HG02798 (cell line): ENCODE data around the gene NPR3.

Experiments
- ATAC-seq: cut with Tn5 transposase; IDR thresholded peaks from one replicate; pipeline ENCODE4 v1.9.1; 2021; ENCODE audit warnings: mild to moderate bottlenecking; ENCODE audit not compliant: unreplicated experiment, poor library complexity

The NPR3 gene

DNA sequence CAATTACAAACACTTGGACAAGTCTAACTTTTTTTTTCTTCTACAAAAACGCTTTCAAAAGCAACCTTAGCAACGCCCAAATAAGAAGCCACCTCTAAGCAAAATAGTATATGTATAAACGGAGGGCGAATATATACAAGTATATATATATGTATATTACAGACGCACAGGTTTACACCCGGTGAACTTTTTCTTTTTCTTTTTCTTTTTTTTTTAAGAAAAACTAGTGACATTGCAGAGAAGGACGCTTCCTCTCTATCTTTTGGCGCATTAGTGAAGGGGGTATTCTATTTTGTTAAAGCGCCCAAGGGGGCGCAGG, 200 bp downstream of the NPR3 start:
- no peak for ATAC-seq

DNA sequence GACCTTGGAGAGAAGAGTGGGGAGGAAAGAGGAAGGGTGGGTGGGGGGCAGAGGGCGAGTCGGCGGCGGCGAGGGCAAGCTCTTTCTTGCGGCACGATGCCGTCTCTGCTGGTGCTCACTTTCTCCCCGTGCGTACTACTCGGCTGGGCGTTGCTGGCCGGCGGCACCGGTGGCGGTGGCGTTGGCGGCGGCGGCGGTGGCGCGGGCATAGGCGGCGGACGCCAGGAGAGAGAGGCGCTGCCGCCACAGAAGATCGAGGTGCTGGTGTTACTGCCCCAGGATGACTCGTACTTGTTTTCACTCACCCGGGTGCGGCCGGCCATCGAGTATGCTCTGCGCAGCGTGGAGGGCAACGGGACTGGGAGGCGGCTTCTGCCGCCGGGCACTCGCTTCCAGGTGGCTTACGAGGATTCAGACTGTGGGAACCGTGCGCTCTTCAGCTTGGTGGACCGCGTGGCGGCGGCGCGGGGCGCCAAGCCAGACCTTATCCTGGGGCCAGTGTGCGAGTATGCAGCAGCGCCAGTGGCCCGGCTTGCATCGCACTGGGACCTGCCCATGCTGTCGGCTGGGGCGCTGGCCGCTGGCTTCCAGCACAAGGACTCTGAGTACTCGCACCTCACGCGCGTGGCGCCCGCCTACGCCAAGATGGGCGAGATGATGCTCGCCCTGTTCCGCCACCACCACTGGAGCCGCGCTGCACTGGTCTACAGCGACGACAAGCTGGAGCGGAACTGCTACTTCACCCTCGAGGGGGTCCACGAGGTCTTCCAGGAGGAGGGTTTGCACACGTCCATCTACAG, 760 bp downstream of the NPR3 start:
- ATAC-seq: no peak

DNA sequence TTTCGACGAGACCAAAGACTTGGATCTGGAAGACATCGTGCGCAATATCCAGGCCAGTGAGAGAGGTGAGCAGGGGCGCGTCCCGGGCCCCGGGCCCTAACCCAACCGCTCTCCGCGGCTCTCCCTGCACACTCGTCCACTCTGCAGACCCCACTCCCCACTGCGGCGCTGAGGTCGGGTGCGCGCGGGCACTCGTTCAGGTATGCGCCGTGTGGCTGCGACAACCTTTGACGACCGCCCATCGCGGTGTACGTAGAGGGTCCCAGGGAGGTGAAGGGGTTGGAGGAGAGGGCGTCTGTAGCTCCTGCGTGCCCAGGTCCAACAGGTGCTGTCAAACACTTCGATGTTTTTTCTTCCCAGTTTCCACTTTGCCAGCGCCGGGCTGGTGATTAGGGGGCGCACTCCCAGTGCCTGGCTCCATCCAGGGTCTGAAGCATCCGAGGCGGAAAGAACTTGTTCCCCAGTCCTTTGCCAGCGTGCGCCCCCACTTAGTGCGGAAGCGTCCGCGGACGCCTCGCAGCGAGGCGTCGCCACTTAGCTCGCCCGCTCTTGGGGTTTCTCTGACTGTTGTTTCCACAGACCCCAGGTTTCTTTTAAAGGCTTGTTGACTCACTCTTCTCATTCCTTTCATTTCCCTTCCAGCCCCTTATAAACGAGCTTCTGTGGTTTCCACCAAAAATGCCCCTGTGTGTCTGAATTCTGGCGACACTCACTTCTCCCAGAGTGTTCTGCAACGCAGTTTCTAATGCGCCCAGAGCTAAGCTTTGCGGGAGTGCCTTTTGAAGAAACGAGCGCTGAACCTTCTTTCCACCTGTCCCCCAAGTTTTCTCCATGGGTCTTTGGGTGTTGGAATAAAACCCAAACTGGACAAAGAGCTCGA, 1.6 kb downstream of the NPR3 start:
- no peak for ATAC-seq

DNA sequence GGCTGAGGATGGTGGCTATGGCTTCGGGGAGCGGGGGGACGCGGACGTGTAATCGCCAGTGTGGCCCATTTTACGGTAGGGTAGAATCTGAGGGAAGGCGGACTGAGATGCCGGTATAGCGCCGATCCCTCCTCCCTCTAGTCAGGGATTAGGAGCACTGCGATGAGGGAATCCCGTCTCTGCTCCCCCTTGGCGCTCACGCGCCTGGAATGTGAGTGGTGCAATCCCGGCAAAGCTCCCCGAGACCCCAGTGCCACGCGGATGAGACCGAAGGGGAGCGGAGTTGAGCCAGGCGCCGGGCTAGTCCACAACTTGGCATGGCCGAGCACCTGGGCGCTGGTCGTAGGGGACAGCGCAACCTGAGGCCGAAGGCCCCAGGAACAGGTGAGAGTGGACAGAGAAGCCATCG, 2.2 kb downstream of the NPR3 start:
- ATAC-seq: no peak

DNA sequence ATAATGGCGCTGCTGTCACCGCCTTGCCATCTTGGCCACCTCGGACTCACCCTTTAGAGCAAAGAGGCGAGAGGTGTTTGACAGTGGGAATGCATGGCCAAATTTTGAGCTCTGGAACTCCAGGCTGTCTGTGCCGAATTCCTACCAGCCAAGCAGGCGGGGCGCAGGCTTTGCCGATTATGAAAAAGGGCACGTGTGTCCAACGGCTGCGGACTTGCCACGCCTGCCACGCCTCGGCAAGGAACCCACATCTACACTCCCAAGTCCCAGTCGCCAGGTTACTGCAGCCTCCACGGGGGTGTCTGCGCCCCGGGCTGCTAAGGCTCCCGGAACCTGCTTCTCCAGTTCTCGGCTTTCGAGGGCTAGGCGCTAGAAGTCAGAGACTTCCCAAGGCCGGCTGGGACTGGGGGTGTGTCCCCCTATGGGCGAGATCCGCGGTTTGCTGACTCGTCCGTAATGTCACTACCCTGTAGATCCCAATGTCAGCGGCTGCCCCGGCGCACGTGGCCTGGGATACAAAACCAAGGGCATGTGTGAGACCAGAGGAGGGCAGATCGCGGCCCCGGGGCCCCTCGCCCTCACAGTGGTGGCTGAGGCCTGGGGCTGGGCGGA, 2.8 kb downstream of the NPR3 start:
- ATAC-seq: no peak

DNA sequence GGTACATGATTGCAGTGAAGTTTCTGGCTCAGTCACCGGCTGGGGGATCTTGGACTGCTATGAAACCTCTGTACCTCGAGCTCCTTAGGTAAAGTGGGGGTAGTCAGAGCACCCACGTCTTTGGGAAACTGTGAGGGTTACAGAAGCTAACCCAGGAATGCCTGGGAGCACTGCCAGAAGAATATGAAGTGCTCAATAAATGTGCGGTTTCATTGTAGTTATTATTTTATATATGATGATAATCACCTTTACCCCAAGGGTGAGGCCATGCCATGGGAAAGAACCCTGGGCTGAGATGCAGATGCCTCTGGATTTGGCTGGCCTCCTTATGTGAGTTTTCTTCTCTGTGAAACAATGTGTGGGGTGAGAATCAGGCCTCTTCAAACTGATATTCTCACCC, 3.7 kb downstream of the NPR3 start:
- ATAC-seq: no peak

DNA sequence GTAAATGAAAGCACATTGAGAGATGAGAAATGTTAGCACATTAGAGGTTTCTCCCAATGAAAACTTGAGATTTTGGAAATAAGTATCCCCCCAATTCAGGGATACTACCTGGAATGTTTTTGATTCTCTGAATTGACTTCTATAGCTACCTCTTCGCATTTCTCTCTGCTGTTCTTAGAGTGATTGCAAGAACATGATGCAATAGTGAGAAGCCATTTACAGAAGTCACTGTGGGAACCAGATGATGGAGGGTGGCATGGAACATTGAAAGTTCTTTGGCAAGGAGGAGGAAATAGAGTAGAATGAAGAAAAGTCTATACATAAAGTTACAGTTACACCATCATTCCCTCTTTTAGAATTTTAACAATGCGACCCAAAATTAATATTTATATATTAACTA, 9.2 kb downstream of the NPR3 start:
- no peak for ATAC-seq

DNA sequence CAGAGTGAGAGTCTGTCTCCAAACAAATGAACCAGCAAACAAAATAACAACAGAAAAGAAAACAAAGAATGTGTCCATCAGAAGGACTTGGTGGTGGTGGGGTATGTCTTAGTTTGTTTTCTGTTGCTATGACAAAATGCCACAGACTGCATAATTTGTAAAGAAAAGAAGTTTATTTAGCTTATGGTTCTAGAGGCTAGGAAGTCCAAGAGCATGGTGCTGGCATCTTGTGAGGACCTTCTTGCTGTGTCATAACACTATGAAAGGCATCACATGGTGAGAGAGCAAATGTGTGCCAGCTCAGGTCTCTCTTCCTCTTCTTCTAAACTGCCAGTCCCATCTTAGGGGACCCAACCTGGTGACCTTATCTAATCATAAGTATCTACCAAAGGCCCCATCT, 10.5 kb downstream of the NPR3 start:
- no peak for ATAC-seq

DNA sequence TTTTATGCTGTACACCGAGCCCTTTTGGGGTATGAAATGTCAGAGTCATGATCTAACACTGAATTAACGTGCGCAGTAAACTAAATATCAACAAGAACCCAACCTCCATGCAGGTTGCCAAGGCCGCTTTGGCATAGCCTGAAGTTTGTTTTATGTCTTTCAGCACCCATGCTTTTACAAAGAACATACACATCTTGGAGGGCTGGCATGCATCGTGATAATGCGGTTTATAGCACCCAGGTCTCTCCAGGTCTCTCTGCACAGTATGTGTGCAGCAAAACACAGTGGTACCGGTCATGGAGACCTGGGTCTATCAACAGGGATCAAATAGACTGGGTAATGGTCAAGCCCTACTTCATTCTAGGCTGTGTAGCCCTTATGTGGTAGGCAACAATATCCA, 11.8 kb downstream of the NPR3 start:
- ATAC-seq: no peak

DNA sequence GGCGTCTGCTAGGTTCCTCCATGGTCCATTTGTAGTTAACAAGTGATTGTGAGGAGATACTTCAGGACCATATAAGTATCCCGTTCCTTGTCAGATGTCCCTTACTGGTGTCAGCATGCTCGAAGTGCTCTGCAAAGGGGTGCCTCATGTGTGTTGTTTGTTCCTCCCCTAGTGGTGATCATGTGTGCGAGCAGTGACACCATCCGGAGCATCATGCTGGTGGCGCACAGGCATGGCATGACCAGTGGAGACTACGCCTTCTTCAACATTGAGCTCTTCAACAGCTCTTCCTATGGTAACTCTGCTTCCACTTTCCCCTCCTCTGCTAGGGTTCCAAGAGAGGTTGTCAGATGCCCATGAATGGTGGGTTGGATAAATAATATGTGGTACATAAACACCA, 13.4 kb downstream of the NPR3 start:
- ATAC-seq: no peak

DNA sequence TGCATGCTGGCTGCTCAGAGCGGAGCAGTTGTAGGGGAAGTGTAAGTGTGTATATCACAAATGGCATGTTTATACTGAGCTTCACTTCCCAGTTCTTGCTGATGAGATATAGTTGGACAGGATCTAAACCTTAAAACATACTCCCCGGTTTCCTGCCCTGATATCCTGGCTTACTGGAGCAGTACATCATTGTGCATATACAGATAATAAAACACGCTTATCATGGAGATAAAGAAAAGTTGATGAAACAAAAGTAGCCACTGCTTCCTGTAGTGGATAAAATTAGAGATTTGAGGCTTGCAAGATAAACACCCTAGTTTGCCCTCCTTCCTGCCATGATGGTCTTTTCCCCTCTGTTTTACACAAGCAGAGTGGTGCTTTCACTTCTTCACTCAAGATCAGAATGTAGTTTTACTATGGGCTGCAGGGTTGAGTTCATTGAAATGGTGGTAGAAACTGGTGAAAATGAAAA, 15.0 kb downstream of the NPR3 start:
- ATAC-seq: no peak

DNA sequence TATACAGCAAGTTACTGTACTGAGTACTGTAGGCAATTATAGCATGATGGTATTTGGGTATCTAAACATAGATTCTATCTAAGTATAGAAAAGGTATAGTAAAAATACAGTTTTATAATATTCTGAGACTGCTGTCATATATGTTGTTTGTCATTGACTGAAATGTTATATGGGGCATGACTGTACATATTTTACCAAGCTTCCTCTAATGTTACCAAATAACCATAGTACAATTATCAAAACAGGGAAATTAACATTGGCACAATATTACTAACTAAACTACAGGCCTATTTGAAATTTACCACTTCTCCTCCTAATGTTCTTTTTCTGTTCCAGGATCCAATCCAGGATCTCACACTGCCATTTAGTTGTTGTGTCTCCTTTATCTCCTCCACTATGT, 18.5 kb downstream of the NPR3 start:
- no peak for ATAC-seq

DNA sequence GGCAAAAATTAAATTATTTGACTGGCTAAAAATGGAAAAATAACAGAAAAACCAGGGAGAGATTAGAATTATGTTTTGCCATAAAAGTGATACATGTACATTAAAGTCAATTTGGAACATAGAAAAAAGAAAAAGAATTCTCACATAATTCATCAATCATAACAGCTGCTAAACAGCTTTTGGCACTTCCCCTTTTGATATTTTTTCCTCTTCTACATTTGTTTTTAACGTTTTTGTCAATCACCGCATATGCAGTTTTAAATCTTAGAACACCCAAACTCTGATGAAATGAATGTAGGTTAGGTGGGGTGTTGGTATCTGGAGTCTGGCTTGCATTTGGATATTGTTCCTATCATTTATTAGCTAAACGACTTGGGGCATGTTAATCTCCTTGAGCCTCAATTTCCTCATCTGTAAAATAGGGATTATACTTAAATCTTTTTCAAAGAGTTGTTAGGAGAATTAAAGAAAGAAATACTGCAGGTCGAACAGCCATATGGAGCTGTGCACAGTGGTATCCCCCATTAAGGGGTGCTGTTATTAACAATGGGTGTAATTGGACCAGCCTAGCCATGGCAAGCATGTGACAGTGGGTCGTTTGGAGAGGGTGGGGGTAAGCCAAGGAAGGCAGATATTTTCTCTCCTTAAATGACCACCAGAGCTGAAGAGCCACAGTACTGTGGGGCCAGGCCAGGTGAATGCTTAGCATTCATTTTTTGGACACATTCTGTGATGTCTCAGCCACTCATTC, 22.6 kb downstream of the NPR3 start:
- ATAC-seq: no peak

DNA sequence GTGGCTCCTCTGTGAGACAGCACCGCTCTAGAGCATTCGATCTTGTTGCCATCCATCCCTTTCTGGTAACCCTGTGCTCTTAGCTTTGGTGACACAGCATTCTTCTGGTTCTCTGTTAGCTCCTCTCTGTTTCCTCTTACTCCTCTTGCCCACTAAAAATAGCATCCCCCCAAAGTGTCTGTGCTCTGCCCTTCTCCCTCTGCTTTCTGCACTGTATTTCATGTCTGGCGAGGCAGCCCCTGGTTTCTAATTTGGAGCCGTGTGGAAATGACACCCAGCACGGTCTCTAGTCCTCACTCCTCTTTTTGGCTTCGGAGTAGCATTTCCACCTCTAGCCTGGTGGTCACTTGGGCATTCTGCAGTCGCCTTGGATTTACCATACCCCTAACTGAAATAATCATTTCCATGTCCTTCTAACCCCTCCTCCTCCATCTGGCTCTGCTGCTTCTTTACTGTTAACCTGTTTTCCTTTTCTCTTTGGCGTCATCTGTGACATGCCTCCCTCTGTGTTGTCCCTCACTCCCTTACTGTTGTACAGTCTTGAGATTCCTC, 23.8 kb downstream of the NPR3 start:
- no peak for ATAC-seq

DNA sequence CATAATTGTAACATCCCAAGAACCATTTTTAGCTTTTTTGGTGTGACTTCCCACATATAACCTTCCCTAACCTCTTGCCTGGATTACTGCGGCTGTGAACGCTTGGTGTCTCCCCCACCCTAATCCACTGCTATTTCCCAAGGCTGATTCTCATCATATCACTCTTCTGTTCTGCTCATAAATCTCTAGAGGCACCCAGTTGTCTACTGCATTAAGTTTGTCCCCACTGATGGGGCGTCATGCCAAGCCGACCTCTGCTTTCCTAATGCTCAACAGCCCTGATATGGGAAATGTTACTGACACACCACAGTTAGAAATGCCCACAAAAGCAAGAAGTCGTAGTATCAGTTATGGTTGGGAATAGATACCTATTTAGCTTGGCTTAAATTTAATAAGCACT, 24.4 kb downstream of the NPR3 start:
- no peak for ATAC-seq

DNA sequence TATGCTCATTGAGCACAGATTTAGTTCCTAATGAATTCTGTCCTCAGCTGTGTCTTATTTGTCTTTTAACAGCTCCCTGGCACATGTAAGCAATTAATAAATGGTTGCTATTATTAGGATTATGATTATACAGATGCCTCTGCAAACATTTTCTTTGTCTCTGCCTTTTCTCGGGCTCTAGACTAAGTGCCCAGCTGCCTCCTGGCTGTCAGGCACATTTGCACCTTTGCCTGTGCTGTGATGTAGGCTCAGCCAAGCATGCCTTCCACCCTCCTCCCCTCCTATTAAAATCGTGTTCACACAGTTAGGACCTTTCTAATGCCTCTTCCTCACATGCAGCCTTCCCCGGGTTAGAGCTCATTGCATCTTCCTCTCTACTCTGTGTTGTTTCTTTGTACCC, 25.7 kb downstream of the NPR3 start:
- ATAC-seq: no peak

DNA sequence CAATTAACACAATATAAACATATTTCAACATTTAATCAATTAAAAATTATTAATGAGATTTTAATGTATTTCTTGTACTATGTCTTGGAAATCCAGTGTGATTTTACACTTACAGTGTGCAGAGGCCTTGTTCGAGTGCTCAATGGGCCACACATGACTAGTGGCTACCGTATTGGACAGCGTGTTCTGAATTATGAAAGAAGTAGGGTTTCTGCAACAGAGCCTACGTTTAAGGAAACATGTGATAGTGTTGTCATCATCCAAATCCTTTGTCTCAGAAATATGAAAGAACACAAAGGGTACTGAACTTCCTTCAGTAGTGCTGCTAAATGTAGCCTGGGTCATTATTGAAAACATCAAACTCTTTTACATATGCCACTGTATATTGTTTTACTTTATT, 29.5 kb downstream of the NPR3 start:
- no peak for ATAC-seq

DNA sequence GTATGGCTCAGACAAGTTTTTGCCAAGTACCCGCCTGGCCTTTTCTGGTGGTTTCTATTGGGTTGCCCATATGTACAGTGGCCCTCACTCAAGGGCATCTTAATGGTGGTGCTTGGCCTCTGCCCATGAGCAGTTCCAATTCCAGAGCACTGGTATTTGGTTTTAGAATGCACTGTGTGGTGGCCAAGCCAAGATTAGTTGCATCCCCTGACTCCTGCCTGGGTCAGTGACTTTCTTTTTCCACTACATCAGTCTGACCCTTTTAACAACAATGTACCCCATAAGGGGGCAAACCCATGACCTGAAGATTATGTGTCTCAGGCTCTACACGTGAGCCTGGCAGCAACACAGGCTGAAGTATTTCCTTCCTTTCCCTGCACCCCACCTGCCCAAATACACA, 34.2 kb downstream of the NPR3 start:
- ATAC-seq: no peak

DNA sequence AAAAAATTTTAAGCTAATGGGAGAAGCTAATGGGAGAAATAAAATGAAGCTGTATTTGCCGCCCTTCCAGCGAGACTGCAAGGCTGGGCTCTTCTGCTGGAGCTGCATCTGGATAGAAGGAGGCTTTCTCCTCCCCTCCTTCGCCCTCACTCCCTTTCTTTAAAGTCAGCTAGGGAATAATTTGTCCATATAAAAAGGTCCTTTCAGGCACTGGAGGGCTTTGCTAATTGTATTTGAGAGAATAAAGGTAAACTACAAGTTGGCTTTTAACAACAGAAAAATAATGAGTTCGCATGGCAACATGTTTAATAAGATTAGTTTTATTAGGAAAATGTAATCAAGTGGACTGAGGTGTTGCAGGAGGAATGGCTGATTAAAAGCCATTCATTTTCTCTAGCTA, 41.3 kb downstream of the NPR3 start:
- ATAC-seq: no peak

DNA sequence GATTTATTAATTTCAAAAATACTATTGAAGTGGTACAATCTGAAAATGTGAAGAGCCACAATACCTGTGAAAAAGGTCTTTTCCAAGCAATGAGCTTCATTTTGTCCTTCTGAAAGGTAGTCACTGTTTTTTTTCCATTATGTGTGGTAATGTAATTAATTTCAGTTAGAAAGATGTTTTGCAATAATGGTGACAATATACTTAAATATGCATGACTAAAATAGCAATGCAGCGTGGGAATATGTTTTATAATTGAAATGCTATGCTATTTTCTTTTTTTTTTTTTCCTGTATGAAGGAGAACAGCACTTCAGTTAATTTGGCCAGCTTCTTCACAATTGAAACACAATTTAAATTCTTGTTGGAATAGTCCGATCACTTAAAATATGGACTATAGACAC, 41.9 kb downstream of the NPR3 start:
- ATAC-seq: no peak
